HG03521 (cell line): ENCODE data around the gene MFSD6.
"Not testable (repeated sequence)": the region's sequence is repeated elsewhere in the genome, so short reads cannot be mapped to it uniquely, and the experiment has no call there.

ENCODE experiments used
- ATAC-seq: cut with Tn5 transposase; IDR thresholded peaks from one replicate; pipeline ENCODE4 v1.9.1; 2021; ENCODE audit warnings: mild to moderate bottlenecking, moderate library complexity; ENCODE audit not compliant: unreplicated experiment

Gene MFSD6

GRCh38 chr2:190407662-190408537, at the start of gene MFSD6:
Gene MFSD6, plus strand, starts transcription at chr2:190408355. Its CDS starts 27,675 bp downstream, at chr2:190436030.
- peak; percentile 70 for ATAC-seq

- not testable (repeated sequence) for ATAC-seq
Observed at GRCh38 chr2:190358655-190359448, 49.3 kb upstream of the MFSD6 start.

DNA sequence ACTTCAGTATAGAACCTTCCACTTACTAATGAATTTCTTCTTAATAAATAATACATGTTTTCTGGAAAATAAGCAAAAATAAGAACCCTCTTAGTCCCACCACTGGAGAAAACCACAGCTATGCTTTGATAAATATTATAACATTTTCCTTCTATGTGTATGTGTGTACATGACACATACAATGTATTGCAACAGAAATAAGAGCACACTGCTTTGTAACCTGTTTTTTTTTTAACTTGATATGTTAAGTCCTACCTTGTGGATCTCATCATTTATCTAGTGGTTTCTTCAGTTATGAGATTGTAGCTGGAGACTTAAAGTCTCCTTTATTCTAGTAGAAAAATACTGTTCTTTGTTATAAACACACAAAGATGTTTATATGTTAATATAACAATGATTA, 47.6 kb upstream of the MFSD6 start:
- ATAC-seq, result no peak

DNA sequence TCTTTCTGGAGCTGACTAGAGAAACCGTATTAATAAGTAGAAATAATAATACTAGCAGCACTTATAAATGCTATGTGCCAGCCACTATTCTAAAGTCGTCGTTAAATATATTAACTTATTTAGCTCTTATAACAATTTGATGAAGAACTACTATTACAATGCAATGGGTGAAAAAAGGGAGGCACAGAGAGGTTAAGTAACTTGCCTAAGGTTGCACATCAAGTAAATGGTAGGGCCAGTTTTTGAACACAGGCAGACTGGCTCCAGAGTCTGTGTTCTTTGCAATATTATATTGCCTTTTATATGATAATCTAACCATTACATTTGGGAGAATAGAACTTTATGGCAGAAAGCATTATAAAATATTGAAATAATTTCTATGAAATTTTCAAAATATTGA, 47.2 kb upstream of the MFSD6 start:
- no peak for ATAC-seq

- no peak for ATAC-seq
Observed at GRCh38 chr2:190361572-190361971, 46.6 kb upstream of the MFSD6 start.

GRCh38 chr2:190362894-190363293, 45.3 kb upstream of the MFSD6 start:
- no peak for ATAC-seq

- no peak for ATAC-seq
Observed at GRCh38 chr2:190365499-190366204, 42.5 kb upstream of the MFSD6 start.

GRCh38 chr2:190366248-190366753, 41.9 kb upstream of the MFSD6 start:
- ATAC-seq, result no peak

GRCh38 chr2:190367091-190367490, 41.1 kb upstream of the MFSD6 start:
- ATAC-seq, result no peak

DNA sequence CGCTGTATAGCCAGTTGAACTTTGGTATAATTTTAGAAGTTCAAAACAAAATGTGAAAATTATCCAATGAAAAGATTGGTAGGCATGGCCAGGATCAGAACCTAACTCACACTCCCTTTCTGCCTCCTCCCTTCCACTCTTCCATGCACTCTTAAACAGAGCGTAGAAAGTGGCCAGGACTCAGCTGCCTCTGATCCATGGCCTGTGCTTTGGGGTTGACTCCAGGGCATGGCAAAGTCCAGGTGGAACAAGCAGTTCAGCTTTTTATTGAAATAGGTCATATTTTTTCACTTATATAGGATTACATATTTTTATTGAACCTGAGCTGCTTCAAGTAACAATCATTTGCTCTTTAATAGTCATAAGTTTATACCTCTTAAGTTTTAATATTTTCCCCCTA, 38.5 kb upstream of the MFSD6 start:
- ATAC-seq, result no peak

DNA sequence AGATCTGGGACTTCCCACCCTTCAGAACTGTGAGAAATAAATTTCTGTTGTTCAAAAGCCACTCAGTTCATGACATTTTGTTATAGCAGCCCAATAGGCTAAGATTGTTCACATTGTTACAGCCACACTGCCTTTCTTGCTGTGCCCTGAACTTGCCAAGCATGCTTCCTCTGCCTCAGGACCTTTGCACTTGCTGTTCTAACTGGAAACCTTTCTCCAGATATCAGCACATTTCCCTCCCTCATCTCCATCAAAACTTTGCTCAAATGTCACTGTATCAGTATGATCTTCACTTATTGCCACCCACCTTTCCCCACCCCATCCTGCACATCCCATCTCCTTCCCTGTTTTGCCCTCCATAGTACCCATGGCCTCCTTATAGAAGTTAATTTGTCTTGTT, 32.1 kb upstream of the MFSD6 start:
- no peak for ATAC-seq

- ATAC-seq, result no peak
Observed at GRCh38 chr2:190376591-190377245, 31.4 kb upstream of the MFSD6 start.

DNA sequence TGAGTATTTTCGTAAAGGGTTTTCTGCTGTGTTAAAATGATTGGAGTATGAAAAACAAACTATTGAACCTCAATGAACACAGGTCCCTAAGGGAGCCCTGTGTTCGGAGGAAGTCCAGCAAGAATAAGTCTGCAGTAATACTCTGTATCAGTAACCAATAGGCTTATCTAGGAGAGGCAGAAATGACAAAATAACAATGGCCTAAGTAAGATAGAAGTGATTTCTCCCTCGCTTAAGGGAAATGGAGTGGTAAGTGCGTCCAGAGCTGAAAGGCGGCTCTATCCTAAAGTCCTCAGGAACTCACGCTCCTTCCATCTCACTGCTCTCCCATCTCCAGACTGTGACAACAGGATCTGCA, 29.3 kb upstream of the MFSD6 start:
- ATAC-seq, result no peak

- no peak for ATAC-seq
Observed at GRCh38 chr2:190379249-190379964, 28.7 kb upstream of the MFSD6 start.

GRCh38 chr2:190380962-190381412, 27.2 kb upstream of the MFSD6 start:
- ATAC-seq, result no peak

GRCh38 chr2:190382851-190383250, 25.3 kb upstream of the MFSD6 start:
- ATAC-seq, result peak; percentile 84

- ATAC-seq, result no peak
Observed at GRCh38 chr2:190387422-190387821, 20.7 kb upstream of the MFSD6 start.

DNA sequence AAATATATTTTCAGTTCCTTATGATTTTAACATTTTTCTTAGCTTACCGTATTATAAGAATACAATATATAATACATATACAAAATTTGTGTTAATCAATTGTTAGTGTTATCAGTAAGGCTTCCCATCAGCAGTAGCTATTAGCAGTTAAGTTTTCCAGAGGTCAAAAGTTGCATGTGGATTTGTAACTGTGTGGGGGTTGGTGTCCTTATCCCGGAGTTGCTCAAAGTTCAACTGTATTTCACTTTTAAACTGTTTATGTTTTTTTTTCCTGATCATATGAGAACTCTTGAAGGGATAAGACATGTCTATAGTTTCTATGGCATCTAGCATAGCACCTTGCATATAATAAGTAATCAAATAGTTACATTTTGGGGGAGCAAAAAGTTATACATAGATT, 11.9 kb upstream of the MFSD6 start:
- no peak for ATAC-seq

DNA sequence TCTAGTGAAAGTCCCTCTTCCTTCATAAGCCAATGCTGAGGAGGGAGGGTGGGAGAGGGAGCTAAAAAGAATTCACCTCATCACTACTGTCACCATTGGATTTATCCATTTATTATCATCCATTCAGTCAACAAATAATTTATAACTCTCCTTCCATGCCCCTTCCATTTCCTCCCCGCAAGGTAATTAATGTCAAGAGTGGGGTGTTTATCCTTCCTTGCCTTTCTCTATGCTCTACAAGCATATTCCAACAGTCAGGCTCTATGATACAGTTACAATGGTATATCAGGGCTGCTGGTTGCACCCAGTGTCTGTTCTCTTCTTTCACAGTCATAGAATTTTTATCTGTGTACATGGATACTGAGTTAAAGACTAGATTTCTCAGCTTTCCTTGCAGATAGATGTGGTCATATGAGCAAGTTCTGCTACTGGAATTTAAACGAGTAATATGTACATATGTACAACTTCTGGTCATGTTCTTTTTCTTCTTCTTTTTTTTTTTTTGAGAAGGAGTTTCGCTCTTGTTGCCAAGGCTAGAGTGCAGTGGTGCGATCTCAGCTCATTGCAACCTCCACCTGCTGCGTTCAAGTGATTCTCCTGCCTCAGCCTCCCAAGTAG, 5.1 kb upstream of the MFSD6 start:
- ATAC-seq, result no peak

DNA sequence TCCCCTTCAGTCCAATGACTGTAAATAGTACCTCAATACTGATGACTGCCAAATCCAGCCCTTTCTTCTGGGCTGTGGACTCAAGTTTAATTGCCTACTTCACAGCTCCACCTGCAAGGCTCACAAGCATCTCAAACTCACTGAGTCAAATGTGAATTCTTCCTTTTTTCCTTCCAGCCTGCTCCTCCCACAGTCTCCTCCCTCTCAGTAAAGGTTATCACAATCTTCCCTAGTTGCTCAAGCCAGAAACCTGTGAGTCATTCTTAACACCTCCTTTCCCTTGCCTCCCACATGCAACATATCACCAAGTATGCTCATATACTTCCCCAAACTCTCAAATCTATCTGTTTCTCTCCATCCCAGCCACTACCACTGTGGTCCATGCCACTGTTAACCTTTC, 3.7 kb upstream of the MFSD6 start:
- no peak for ATAC-seq
